ENCODE data around the gene LRRC3. TPM values are rescaled to one million over a fixed set of nuclear protein-coding genes. Genes with fewer than 3 reads are reported as not detected.

The LRRC3 gene
- total and polyA plus RNA-seq, 2 of the 8 experiments (the other 6 are each of a cell fraction or from before 2014, with no cell fraction given), result 3.1 to 5.4 TPM

DNA sequence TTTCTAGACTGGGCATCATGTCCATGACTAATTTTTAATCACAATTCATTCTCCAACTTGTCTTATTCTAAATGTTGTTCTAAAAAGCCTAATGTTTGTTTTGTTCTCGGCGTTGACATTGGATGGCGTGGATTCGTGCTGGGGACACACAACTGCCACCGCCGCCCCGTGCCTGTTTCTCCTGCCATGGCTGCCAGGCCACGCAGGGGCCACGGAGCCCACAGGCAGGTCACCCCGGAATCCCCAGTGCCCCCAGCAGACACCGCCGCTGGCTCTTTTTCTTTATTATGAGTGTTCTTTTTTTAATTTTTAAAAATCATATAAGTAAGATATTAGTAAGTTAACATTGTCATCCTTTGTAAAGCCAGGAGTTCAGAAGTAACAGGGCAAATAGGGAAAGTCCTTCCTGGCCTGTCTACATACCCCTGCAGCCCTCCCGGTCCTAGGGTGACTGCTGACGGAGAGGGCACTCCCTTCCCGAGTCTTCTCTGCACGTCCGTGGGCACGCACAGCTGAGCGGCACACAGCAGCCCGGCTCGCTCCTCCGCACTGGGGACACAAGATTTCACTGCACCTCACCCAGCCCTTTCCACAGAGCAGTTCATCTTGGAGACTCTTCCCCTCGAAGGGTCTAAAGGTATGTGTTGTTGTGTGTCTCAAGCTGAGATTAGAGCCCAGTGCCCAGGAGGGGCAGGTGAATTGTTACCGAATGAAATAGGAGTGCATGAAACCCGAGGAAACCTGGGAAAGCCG is 52.5 kb downstream of the LRRC3 start (continued):
- TF ChIP-seq PHF8 (conservative IDR thresholded peaks at IDR 0.05; ENCODE audit: low read depth, low read length) (no peak), NRF1 (IDR thresholded peaks at IDR 0.05; ENCODE audit: low read depth, low read length) (no peak)

Data from H1 (cell line).